ENCODE data around the gene XIRP2.

DNA sequence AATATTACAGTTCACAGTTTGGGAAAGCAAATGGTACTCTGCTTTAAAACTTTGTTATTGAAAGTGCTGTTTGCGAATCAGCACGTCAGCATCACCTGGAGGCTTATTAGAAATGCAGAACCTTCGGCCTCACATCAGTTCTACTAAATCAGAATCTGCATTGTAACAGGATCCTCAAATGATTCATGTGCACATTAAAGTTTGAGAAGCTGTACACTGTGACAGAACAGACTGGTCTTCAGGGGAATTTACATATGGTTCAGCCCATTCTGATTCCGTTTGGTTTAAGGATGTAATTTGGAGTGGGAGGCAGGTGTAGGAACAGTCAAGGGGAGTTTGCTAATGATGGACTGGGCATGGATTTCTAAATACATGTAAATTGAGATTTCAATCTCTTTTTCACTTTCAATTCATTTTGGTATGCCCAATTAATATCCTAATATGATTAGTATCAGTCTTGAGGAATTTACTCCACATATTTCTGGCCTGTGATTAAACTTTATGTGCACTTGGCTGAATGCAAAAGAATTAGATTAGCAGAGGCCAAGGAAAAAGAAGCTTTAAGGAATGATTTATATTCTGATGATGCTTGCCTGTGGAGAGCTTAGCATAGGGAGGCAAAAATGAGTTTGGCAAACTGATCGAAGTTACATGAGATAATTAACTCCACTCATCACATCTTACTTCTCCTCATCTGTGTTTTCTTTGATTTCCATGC is 248.8 kb downstream of the XIRP2 start:
- TF ChIP-seq, protein P1, sequence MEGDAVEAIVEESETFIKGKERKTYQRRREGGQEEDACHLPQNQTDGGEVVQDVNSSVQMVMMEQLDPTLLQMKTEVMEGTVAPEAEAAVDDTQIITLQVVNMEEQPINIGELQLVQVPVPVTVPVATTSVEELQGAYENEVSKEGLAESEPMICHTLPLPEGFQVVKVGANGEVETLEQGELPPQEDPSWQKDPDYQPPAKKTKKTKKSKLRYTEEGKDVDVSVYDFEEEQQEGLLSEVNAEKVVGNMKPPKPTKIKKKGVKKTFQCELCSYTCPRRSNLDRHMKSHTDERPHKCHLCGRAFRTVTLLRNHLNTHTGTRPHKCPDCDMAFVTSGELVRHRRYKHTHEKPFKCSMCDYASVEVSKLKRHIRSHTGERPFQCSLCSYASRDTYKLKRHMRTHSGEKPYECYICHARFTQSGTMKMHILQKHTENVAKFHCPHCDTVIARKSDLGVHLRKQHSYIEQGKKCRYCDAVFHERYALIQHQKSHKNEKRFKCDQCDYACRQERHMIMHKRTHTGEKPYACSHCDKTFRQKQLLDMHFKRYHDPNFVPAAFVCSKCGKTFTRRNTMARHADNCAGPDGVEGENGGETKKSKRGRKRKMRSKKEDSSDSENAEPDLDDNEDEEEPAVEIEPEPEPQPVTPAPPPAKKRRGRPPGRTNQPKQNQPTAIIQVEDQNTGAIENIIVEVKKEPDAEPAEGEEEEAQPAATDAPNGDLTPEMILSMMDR (IDR thresholded peaks at IDR 0.05): no peak
- no peak for TF ChIP-seq POLR2A (IDR thresholded peaks at IDR 0.05)
